ENCODE results near the gene RTF1.

- TF ChIP-seq CTCF (IDR thresholded peaks at IDR 0.05) = no peak
- no peak for TF ChIP-seq ZFX (IDR thresholded peaks at IDR 0.05; ENCODE audit: borderline replicate concordance)
Measured at GRCh38 chr15:41512512-41512939, 95.6 kb downstream of the RTF1 start.

Measured in 22Rv1 (cell line).